Adrenal gland (tissue), 12 donors: ENCODE data around the gene PRRC2B. TPM values are rescaled to one million over a fixed set of nuclear protein-coding genes. Genes with fewer than 3 reads are reported as not detected.

Experiments
- DNase-seq, 7 donors: peaks; one replicate each; pipeline ENCODE4 v3.0.0-alpha.2; 2019 to 2020
- H3K27ac ChIP-seq, 5 donors: fragments of 200-600 bp; sonication (generic) in 4 of 5; 1 replicate in 3 of 5; 2 replicates in 2 of 5; pipeline versions ENCODE4 v1.5.1 to v1.8.0; 2016 to 2020; ENCODE audit warnings: mild to moderate bottlenecking in 1 of 5
- H3K27me3 ChIP-seq: fragments of 200-600 bp; 2 replicates; pipeline ENCODE4 v1.8.0; 2021
- H3K36me3 ChIP-seq, 2 donors: fragments of 200-600 bp; replicated peaks in 1 of 2; 1 replicate in 1 of 2; 2 replicates in 1 of 2; pipeline versions ENCODE4 v1.5.1 to v1.8.0; 2018 to 2022
- H3K4me1 ChIP-seq, 2 donors: fragments of 200-600 bp; replicated peaks in 1 of 2; 1 replicate in 1 of 2; 2 replicates in 1 of 2; pipeline versions ENCODE4 v1.5.1 to v1.8.0; 2018 to 2021
- H3K4me3 ChIP-seq, 4 donors: fragments of 200-600 bp; sonication (generic) in 3 of 4; one replicate each; pipeline ENCODE4 v1.5.1; 2016 to 2018
- H3K9me3 ChIP-seq, 3 donors: fragments of 200-600 bp; sonication (generic) in 1 of 3; replicated peaks in 1 of 3; 1 replicate in 2 of 3; 2 replicates in 1 of 3; pipeline versions ENCODE4 v1.5.1 to v1.8.0; 2016 to 2021
- POLR2A ChIP-seq, 2 donors: fragments of 450-650 bp; IDR thresholded peaks; one replicate each; pipeline ENCODE4 v1.6.1; 2017; ENCODE audit warnings: antibody characterized with exemption in 2 of 2, mild to moderate bottlenecking in 2 of 2, moderate library complexity in 1 of 2
- WGBS, 4 donors: extraction: QIAGEN DNeasy Blood & Tissue Kit in 2 of 4; methylation state at CpG; one replicate each; pipeline versions ENCODE4 v1.1.5 to v1.1.7; 2013 to 2017; 5-methylcytosine and 5-hydroxymethylcytosine counted together
- intact Hi-C, 2 donors: fragments of 100-400 bp; cut with DNase I; formaldehyde crosslinking; loops; one replicate each; pipeline versions ENCODE4 v1.14.1 to v1.15.0; 2022 to 2023
- polyA plus RNA-seq, 3 donors: library from polyadenylated mRNA; stranded (reverse); fragments of 200-250 nt in 2 of 3; fragments of 350-450 nt in 1 of 3; fragmentation: Illumina TruSeq in 1 of 3; extraction: RNeasy Lipid Tissue Mini Kit (QIAGEN cat#74804) in 1 of 3; gene quantifications; one replicate each; pipeline ENCODE4 v1.2.3, GENCODE V29; 2013 to 2014
- total RNA-seq, 9 donors: library from RNA; depleted of rRNA in 4 of 9; stranded (reverse); fragments of >200 nt in 4 of 9; fragments of 120-200 nt in 1 of 9; fragmentation: NEBNext Ultra II Directional in 1 of 9; extraction: Animal tissue kit (Norgen Biotek cat#: 25700) in 1 of 9; gene quantifications; one replicate each; pipeline versions ENCODE4 v1.1.0 to v1.2.4, GENCODE V29; 2013 to 2023
- TF ChIP-seq, protein P1 (sequence below), 6 experiments: fragments of 450-650 bp in 4 of 6; fragments of 200-600 bp in 2 of 6; sonication (generic) in 1 of 6; IDR thresholded peaks; 1 replicate in 5 of 6; 2 replicates in 1 of 6; pipeline versions ENCODE4 v1.5.1 to v1.8.0; 2016 to 2021; ENCODE audit warnings: antibody characterized with exemption in 6 of 6, mild to moderate bottlenecking in 2 of 6, moderate library complexity in 1 of 6
- donor health status: healthy with polysubstance abuse.
- donor health status: Bipolar disorder and iron deficiency.
- donor health status: DM: yes; HTN: yes; CAD: no.
- donor health status: DM: no; HTN: no; CAD: no.
- donor health status: DM: no; HTN: no; CAD: no.
- donor health status: DM: yes; HTN: yes; CAD: no.

The PRRC2B gene
- total and polyA plus RNA-seq, 12 donors: 42.3 to 255 (median 145) TPM

GRCh38 chr9:131461166-131461565 is 67.3 kb downstream of the PRRC2B start:
- no peaks in the 10 kb centered on the region for H3K4me1 ChIP-seq
- WGBS, 4 donors: 96 to 100% (median 100%) methylated on average over 1 of the region's 1 CpG
- H3K36me3 ChIP-seq: peaks cover 0 to 91% of the 10 kb centered on the region in 2 donors
- no peak for DNase-seq
- no peak for TF ChIP-seq POLR2A (IDR thresholded peaks at IDR 0.05)
- TF ChIP-seq, protein P1, sequence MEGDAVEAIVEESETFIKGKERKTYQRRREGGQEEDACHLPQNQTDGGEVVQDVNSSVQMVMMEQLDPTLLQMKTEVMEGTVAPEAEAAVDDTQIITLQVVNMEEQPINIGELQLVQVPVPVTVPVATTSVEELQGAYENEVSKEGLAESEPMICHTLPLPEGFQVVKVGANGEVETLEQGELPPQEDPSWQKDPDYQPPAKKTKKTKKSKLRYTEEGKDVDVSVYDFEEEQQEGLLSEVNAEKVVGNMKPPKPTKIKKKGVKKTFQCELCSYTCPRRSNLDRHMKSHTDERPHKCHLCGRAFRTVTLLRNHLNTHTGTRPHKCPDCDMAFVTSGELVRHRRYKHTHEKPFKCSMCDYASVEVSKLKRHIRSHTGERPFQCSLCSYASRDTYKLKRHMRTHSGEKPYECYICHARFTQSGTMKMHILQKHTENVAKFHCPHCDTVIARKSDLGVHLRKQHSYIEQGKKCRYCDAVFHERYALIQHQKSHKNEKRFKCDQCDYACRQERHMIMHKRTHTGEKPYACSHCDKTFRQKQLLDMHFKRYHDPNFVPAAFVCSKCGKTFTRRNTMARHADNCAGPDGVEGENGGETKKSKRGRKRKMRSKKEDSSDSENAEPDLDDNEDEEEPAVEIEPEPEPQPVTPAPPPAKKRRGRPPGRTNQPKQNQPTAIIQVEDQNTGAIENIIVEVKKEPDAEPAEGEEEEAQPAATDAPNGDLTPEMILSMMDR (IDR thresholded peaks at IDR 0.05): no peak
- intact Hi-C loops: no loop called here
- no peaks in the 10 kb centered on the region for H3K27me3 ChIP-seq
- no peaks in the 10 kb centered on the region for H3K9me3 ChIP-seq
- H3K27ac ChIP-seq: no peak overlapping the region
- no peak overlapping the region for H3K4me3 ChIP-seq

- Histone ChIP-seq H3K9me3 (no peaks in the 10 kb centered on the region), H3K4me3 (no peak overlapping the region), H3K27ac (no peak overlapping the region), H3K4me1 (peaks cover 0 to 12% of the 10 kb centered on the region in 2 donors), H3K36me3 (peaks cover 0 to 89% of the 10 kb centered on the region in 2 donors), H3K27me3 (no peaks in the 10 kb centered on the region)
- 82 to 88% (median 86%) methylated on average over 24 of the region's 24 CpGs for WGBS, 4 donors
- intact Hi-C loops: no loop called here
- no peak for TF ChIP-seq POLR2A (IDR thresholded peaks at IDR 0.05)
- TF ChIP-seq, protein P1 (IDR thresholded peaks at IDR 0.05): no peak
- DNase-seq: peak in 1 of 7 donors; percentile 10
Observed at GRCh38 chr9:131464354-131465000, 70.6 kb downstream of the PRRC2B start.

DNA sequence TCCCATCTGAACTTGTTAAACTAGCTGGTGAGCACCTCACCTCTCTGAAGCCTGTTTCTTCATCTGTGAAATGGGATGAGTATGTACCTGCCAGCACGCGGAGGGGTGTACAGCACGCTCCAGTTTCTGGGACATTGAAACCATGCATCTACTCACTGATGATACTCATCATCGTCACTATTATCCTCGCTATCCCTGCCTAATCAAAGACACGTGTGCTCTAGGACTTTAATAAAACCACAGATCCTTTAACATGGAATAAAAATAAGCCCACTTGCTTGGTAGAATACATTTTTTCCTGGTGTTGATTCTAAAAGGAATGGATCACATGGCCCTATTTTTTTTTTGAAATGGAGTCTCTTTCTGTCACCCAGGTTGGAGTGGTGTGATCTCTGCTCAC is 71.5 kb downstream of the PRRC2B start:
- Histone ChIP-seq H3K4me1 (peaks cover 0 to 15% of the 10 kb centered on the region in 2 donors), H3K4me3 (no peak overlapping the region), H3K9me3 (no peaks in the 10 kb centered on the region), H3K27me3 (no peaks in the 10 kb centered on the region), H3K27ac (no peak overlapping the region), H3K36me3 (peaks cover 0 to 89% of the 10 kb centered on the region in 2 donors)
- TF ChIP-seq POLR2A (IDR thresholded peaks at IDR 0.05): no peak
- TF ChIP-seq, protein P1 (IDR thresholded peaks at IDR 0.05): no peak
- no peak for DNase-seq
- 92 to 97% (median 93%) methylated on average over 6 of the region's 6 CpGs for WGBS, 4 donors
- intact Hi-C loops: no loop called here

GRCh38 chr9:131467214-131467935 is 73.5 kb downstream of the PRRC2B start:
- intact Hi-C loops: no loop called here
- Histone ChIP-seq H3K27me3 (no peaks in the 10 kb centered on the region), H3K36me3 (peaks cover 0 to 88% of the 10 kb centered on the region in 2 donors), H3K4me3 (no peak overlapping the region), H3K4me1 (peaks cover 0 to 15% of the 10 kb centered on the region in 2 donors), H3K9me3 (no peaks in the 10 kb centered on the region), H3K27ac (peak overlapping the region in 1 of 5 donors; percentile 6)
- no peak for TF ChIP-seq POLR2A (IDR thresholded peaks at IDR 0.05)
- TF ChIP-seq, protein P1 (IDR thresholded peaks at IDR 0.05): no peak
- WGBS, 4 donors: 59 to 74% (median 66%) methylated on average over 13 of the region's 13 CpGs
- peak in 6 of 7 donors; percentile 48 to 80 (median 73) for DNase-seq
